Activated gamma-delta T cell treated with anti-CD3 and anti-CD28 coated beads, Interleukin-2, amount 50 U/mL, for 16 hours (primary cell): Measurements from ENCODE around the gene DCANP1.
A peak's percentile ranks its signal among the peaks of the same experiment; 100 is the strongest.

Experiments
- DNase-seq: peaks from one replicate; pipeline ENCODE4 v3.0.0-alpha.2; 2020; ENCODE audit warnings: low read depth

Gene DCANP1

DNA sequence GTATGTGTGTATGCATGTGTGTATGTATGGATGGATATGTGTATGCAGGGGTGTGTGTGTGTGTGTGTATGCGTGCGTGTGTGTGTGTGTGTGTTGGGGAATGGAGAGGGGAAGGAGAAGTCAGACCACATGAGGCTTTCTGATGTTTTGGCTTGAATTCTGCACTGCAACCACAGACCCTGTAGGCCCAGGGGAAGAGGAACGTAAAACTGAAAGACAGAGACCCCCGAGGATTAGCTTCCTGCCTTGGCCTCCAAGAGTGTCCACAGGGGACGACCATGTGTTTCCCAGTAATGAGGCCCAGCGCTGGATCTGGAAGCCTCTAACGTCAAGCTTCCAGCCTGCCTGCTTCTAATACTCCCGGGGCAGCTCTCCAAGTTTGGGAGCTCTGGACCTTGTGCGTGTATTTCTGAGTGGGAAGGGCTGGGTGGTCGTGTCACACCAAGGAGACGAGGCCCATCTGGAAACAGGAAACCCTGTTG lies 5.8 kb downstream of the DCANP1 start:
- no peak for DNase-seq

DNA sequence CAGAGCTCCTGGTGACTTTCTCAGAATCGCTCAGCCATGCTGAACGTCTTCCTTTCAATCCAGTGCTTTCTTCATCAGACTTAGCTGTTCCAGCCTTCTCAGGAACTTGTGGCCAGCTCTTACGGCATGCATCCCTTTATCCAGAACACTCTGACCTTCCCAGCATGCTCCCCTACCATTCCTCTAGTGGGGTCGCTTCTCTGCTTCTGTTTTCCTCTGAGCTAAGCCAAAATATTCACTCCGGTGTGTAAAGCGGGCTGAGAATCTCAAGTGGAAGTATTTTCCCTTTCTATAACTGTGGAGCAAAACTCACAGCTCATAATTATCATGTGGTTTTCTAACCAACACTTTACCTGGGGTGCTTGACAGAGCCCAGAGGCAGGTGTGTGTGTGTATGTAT lies 6.2 kb downstream of the DCANP1 start:
- no peak for DNase-seq

DNA sequence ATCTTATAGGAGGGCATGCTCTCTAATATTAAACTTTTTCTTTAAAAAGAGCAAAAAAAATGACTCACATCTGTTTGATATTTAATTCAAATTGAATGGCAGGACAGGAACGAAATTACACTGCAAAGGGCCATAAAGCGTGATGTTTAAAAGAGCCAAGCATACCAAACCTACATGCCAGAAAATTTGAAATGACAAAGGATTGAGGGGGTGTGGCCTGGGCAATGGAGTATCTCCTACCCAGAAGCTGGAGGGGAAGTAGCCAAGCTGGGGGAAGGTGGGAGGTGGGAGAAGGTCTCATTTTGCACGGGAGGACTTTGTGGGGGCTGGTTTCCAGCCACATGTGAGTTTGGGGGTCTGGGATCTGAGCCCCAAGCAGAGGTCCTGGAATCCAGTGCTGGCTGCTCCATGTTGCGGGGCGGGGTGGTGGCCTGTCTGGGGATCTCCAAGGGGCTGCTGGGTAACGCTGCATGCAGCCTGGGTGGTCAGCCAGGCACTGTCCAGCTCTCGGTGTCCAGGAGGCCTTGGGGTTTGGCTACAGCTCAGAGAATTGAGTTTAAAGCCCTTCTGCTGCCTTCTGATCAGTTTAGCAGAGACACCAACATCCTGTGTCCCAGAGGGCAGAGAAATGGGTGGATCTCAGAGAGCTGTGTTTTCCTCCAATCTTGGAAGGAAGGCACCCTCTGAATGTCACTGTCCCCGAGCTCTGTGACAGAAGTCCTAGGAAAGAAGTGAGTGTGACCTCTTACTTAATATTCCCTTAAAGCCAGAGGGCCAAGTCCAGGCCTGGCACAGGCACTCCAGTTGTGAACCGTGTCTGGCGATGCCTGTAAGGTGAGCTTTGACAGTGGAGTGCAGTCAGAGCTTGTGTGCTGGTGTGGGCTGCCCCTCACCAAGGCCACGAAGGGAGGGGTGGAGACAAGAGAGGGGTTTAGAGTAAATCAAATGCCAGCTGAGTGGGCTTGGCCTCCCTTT lies 7.6 kb downstream of the DCANP1 start:
- DNase-seq = no peak

DNA sequence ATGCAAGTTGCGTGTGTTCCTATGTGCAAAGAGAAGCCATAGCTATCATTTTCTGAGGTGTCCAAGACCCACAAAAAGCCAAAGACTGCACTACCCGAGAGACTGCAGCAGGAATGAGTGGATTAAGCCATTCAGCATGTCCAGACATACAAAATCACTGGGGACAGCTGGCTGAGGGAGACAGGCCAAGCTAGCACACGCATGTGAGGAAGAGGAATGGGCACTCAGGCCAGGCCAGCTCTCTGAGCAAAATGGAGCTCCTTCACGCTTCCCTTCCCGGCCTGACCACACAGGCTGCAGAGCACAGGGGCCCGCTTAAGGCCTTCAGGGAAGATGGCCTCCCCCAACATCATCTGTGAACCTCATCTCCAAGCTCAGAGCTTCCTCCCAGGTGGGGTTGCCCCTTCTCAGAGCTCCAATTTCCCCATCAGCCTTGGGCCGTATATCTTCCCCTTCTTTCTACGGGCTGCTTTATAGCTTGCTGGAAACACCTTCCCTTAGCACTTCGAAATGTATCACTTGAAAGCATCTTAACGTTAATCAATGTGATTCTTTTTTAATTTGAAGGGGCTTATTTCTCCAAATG lies 8.4 kb downstream of the DCANP1 start:
- DNase-seq = no peak

DNA sequence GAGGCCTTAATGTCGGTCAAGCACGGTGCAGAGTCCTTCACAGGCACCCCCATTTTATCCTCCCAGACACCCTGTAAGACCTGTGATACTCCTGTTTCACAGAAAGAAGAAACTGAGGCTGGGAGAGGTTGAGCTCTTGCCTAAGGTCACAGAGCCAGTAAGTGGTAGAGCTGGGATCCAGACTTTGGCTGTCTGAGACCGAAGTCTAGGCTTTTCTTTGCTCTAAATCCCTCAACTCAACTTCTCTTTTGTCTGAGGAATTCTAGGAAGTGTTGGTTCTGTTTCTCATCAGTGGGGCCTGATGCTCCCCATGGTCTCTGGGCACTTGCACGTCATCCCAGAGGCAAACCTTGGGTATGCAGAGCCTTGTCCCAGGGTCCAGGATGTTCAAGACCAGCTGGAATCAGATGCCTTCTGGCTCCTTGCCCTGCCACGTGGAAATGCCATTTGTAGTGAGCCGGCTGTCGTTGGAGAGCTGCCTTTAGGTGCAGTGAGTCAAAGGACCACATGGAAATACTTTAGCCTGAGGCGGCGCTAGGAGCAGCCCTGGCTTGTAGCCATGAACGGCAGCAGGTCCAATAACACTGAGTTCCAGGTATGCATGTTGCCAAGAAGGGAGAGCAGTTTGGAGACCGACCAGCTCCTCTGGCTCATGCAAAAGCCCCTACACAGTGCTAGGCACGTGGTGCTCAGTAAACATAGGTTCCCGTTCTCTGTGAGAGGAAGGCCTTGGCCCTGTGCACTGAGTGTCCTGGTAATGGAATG lies 9.2 kb downstream of the DCANP1 start:
- DNase-seq = no peak

DNA sequence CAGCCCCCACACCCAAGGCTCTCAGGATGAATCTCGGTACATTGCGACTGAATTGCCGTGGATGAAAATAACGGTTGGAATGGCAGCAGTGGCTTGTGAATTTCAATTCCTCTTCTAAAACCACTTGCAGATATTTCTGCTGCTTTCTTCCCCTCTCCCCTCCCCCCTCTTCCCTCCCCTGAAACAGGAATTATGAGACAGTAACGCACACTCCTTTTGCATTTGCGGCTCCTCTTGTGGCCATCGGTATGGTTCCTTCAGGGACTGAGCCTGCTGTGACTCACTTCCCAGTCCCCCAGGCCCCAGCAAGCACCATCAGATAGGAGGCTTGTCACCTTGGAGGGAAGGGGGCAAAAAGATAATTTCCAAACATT lies 9.7 kb downstream of the DCANP1 start:
- DNase-seq = no peak

DNA sequence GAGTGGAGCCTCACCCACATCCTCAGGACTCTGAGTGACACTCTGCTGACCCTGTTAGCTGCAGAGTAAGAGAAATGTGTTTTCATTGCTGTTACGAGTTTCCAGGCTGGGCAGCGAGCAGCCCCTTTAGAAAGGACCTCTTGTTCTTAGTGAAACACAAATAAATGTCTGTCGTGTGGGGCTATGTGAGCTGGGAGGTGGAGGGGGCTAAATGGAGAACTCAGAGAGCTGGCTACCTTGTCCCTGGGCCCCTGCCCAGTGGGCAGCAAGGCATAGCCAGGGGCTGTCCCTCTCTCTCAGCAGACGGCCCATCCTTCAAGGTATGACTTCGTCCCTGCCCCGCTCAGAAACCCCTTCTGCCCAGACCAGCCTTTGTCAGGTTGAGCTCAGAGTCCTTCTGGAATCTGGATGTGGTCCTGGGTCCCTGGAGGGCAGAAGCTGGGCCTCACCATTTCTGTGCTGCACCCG lies 10.2 kb downstream of the DCANP1 start:
- DNase-seq = no peak

DNA sequence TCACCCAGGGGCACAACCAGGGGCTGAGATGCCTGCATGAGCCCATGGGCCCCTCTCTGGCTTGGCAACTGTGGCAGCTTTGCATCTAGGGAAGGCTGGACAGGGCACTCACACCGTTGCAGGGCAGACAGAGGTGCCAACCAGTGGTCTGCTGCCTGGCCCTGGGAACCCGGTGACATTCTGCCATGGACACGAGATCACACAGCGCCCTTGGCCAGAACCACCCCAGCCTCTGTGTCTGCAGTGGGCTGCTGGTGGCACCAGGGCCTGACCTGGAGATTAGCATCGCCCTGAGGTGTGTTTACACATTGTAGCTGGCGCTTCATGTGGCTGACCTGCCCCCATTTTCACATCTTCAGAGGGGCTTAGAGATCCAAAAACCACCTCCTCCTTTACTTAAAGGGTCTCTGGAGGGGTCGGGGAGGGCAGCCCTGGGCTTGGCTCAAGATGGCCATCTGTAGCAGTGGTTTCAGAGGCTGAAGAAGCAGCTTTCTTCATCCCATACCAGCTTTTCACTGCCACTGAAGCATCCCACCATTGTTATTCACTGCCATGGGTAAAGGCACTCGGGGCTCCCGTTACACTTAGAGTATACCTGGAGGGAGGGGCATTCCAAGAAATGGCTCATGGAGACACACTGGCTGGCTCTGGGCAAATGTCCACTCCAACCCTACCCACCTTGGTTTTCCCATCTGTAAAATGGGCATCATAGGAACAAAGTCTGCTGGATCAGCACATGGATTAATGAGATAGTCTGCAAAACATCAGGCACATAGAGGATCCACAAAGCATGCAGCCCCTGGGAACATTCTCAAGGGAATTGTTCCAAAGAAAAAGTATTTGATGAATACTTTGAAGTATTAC lies 11.4 kb downstream of the DCANP1 start:
- DNase-seq = no peak

DNA sequence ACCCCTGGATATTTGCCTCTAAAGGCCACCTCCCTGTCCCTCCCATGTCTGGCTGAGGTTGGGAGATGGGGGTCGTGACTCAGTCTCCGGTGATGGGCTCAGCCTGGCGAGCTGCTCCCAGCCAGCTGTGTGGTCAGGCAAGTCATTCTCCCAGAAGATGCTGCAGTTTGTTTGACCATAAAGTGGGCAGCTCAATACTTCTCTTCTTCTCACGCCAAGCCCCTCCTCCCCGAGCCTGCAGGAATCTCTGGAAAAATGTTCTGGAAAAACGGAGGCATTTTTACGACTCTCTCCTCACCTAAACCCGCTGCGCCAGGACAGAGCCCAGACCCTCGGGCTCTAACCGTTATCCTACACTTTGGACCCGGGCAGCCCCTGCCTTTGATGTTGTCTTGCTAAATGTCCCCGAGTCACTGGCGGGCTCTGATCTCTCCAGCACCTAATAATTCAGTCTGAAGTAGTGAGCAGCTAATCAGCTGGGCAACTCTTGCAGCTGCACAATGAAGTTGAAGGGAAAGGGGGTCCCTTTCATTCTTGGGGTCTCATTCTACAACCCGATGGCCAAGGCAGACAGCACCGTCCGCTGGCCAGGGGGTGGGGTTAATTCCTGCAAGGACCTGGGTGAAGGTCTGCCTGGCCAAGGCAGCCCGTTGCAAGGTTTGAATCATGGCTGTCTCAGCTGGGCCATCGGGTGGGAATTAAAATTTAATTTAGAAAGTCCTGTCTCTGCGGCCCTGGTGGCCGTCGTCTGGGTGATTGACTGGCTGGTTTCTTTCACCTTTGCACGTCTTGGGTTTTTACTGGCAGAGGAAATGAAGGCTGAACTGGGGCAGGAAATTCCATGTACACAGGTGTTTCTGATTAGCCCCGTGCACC lies 12.3 kb downstream of the DCANP1 start:
- DNase-seq = no peak

DNA sequence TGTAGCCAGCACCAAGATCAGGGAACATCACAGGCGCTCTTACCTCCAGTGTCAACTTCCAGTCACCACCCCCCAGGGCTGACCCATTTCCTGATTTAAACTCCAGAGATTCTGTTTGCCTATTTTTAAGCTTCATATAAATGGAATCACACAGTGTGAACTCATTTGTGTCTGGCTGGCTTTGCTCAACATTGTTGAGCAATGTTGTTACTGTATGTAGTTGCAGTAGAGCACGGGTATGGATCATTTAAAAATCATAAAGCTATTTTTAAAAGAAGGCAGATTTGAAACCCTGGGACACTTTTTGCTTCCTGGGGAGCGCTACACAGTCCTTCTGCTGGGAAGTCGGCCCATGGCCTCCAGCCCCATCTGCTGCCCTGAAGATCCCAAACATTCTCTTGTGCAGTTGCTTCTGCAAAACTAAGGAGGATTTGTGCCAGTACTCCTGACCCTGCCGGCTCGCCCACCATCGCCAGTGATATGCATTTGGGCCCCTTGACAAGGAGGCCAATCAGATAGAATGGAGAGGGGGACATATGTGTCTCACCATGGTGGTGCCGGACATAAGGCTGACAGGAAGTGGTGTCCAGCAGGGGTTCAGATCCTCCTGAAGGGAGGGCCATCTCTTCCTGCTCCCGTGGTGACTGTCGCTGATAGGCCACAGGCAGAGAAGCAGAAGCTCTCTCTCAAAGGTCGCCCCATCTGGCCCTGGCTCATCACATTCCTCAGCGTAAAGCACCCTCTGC lies 13.3 kb downstream of the DCANP1 start:
- DNase-seq = no peak

DNA sequence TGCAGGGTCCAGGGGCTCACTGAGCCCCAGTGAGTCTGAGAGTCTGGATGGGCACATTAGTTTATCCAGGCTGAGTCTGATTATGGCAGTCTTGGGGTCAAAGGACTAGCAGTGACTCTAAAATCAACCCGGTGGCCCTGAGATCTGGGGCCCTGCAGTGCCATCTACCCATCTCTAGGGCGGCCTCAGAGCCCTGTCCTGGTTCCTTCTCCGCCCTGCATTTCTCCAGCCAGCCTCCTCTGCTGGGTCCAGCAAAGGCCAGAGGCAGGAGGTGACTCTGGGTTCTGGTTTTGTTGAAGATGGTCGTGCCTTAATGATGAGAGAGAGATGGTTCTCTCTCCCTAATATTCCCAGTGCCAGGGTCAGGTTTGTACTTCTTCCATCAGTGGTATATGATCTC lies 15.0 kb downstream of the DCANP1 start:
- no peak for DNase-seq

DNA sequence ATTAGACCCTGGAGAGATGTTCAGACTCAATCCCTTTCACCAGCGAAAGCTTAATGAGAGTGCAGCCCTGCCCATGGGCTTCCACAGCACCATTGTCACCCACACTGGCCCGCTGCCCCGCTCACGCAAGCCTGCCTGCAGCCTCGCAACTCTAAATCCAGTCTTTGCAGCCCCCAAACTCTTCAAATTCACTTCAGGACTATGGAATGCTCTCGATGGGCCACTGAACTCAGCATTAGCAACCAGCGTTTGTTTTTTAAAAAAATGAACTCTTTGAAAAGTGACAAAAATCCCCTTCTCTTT lies 17.1 kb downstream of the DCANP1 start:
- DNase-seq = no peak

DNA sequence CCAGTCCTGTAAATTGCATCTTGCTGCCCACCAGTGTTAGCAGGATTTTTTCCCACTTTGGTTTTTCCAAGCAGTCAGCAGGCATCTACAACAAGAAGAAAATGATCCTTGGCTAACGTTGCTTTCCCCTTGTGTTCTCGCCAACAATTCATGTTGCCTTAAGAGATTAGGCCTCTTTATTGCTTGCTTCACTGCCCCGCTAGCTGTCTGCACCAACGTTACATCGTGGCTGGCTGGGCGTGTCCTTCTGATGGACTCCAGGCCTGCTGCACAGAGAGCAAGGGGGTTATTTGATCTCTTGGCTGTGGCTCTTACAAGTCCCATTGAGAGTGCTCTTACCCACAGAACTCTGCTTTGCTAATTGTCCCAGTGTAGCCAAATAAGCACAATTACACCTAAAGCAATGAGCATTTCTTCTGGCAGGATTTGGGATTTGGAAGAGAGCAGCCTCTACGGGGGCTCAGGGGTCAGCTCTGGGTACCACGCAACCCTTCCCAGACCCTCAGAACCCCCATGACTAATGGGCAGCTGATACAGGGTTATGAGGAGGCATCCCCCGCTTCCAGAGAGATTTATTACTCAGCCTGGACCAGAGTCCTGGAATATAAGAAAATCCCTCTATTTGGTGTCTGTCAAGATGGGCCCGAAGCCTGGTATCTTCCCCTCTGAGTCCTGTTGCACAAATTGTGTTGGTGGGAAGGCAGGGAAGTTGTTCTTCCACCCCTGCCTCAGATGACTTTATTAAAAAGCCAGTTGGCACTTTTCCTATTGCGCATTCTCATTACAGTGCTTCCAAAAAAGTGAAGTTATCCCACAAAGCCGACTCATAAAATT lies 17.6 kb downstream of the DCANP1 start:
- DNase-seq = no peak

DNA sequence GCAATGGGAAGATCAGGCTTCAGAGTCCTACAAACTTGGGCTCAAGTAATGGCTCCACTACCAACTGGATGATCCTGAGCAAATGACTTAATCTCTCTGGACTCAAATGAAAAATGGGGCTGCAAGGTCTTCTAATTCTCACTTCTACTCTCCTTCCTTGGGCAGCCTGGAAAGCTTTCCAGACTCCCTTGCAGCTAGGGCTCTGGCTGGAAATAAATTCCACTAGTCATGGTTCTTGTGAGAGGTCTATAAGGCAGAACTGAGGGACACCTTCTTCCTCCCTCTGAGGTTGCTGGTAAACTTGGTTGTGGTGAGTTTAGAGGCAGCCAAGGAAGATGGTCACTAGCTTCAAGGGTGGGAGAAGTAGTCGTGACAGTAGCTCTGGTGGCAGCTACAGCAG lies 18.6 kb downstream of the DCANP1 start:
- DNase-seq = no peak

DNA sequence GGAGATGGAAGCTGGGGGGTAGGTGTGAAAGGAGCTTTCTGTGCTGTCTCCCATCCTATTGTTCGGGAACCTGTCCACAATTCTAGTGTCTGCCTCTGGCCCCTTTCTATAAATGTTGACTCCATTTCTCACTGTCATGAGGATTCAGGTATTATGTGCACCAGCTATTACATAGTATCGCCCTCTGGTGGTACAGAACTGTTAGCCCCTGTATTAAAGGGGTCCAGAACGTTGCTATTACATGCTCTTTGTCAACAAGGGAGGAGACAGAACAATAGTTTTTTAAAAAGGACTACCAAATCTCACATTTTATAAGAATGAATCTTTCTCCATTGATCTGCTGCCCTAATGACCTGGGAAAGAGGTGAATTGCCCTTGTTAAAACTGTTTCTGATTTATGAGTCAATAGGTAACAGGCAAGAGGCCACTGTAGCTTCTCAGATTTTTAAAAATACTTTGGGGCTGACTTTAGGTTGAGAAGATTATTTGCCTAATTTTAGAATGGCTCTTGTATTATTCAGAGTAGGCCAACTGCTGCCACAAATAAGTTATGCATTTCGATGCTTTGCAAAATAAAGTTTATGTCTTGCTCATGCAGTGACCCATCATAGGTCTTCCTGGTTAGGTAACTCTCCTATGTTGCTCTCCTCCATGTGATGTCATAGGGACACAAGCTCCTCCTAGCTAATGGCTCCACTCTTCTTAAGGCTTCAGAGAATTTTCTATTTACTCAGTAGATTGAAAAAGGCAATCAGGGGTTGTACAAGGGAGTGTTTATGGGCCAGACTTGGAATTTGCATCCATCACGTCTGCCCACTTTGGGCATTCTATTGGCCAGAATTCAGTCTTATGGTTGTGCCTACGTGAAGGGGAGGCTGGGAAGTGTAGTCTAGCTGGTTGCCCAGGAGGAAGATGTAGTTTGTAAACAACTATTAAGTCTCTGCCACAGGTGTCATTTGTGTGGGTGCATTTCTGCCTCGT lies 20.8 kb downstream of the DCANP1 start:
- peak; percentile 9 for DNase-seq

DNA sequence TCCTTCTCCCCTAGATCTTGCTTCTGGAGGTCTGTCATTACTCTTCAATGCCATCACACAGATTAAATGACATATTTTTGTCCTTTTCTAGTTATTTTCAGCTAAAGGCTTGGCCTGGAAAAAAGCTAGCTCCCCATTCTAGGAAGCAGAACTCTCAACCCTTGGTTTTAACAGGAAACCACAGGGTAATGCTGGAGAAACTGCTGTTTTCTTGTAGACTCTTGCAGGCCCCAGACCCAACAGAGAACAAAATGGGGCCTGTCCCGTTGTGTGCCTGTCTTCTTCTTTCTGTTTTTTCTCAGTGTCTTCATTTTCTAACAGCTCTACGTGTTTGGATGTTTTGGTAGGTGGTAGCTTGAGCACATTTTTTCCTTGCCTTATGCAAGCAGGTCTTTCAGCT lies 21.5 kb downstream of the DCANP1 start:
- DNase-seq = no peak

DNA sequence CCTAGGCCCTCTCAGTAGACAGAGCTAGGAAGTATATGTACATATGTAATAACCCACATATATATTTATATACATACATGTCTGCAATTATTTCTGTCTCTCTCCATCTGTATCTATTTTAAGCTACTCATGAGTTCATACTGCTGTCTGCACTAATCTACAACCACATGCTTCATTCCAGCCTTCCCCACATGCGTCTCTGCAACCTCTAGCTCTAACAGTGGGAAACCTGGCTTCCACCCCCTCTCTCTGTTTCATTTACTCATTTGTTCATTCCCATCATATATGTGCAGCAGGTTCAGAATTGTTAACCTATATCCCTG lies 23.3 kb downstream of the DCANP1 start:
- DNase-seq = no peak
